Measurements from ENCODE around the gene HSPBAP1.

- TF ChIP-seq CTCF (IDR thresholded peaks at IDR 0.05; ENCODE audit: low read length) (no peak), EZH2 (optimal IDR thresholded peaks at IDR 0.05; ENCODE audit: low read depth, low read length) (no peak), EZH2phosphoT487 (IDR thresholded peaks at IDR 0.05; ENCODE audit: low read length) (no peak)
These were observed 19.6 kb downstream of the HSPBAP1 start for GRCh38 chr3:122773944-122774509.

Data from MM.1S (cell line).